ENCODE results near the gene ATP6V1C2. TPM values are rescaled to one million over a fixed set of nuclear protein-coding genes. Genes with fewer than 3 reads are reported as not detected.

Gene ATP6V1C2
- total RNA-seq, 4 donors from 2014 or later = 0.63 to 4.0 (median 1.3) TPM

- DNase-seq (ENCODE audit: low spot score) (no peak), ATAC-seq (ENCODE audit: low FRiP score) (peak; percentile 22)
- no peak for TF ChIP-seq CTCF (IDR thresholded peaks at IDR 0.05)
These were observed 909 bp downstream of the ATP6V1C2 start for GRCh38 chr2:10722252-10722825.

- no peak for DNase-seq (ENCODE audit: low spot score)
- no peak for ATAC-seq (ENCODE audit: low FRiP score)
- TF ChIP-seq CTCF (IDR thresholded peaks at IDR 0.05) = no peak
These were observed 11.6 kb downstream of the ATP6V1C2 start for GRCh38 chr2:10732924-10733565.

GRCh38 chr2:10733566-10733925 lies 12.1 kb downstream of the ATP6V1C2 start:
- no peak for TF ChIP-seq CTCF (IDR thresholded peaks at IDR 0.05)
- ATAC-seq (ENCODE audit: low FRiP score) = no peak

GRCh38 chr2:10733980-10734379 lies 12.6 kb downstream of the ATP6V1C2 start:
- ATAC-seq (ENCODE audit: low FRiP score) (no peak), DNase-seq (ENCODE audit: low spot score) (no peak)
- no peak for TF ChIP-seq CTCF (IDR thresholded peaks at IDR 0.05)

More at GRCh38 chr2:10733566-10733925, 12.1 kb downstream of the ATP6V1C2 start:
- DNase-seq (ENCODE audit: low spot score) = no peak

- DNase-seq (ENCODE audit: low spot score) (no peak), ATAC-seq (ENCODE audit: low FRiP score) (no peak)
- no peak for TF ChIP-seq CTCF (IDR thresholded peaks at IDR 0.05)
These were observed 16.8 kb downstream of the ATP6V1C2 start for GRCh38 chr2:10738192-10738591.

GRCh38 chr2:10740226-10740625 lies 18.8 kb downstream of the ATP6V1C2 start:
- no peak for TF ChIP-seq CTCF (IDR thresholded peaks at IDR 0.05)
- ATAC-seq (ENCODE audit: low FRiP score) (no peak), DNase-seq (ENCODE audit: low spot score) (no peak)

- no peak for TF ChIP-seq CTCF (IDR thresholded peaks at IDR 0.05)
- ATAC-seq (ENCODE audit: low FRiP score) (no peak), DNase-seq (ENCODE audit: low spot score) (no peak)
These were observed 19.7 kb downstream of the ATP6V1C2 start for GRCh38 chr2:10741139-10741538.
